Measurements from ENCODE around the gene SLC1A5.
"Not testable (repeated sequence)": the region's sequence is repeated elsewhere in the genome, so short reads cannot be mapped to it uniquely, and the experiment has no call there.

SLC1A5 gene

GRCh38 chr19:46788262-46788967 is at the start of gene SLC1A5:
Gene SLC1A5 (minus strand): TSS chr19:46788594. CDS start chr19:46787965, 629 bp downstream.
- peak within 1 kb of the TSS; percentile 96 for H3K4me3 ChIP-seq (ENCODE audit: low read depth, low read length)

GRCh38 chr19:46838160-46838559 is 49.8 kb upstream of the SLC1A5 start:
- no peak overlapping the region for H3K4me3 ChIP-seq (ENCODE audit: low read depth, low read length)

GRCh38 chr19:46834984-46835383 is 46.6 kb upstream of the SLC1A5 start:
- no peak overlapping the region for H3K4me3 ChIP-seq (ENCODE audit: low read depth, low read length)

- H3K4me3 ChIP-seq (ENCODE audit: low read depth, low read length) = no peak overlapping the region
Measured at GRCh38 chr19:46834121-46834520, 45.7 kb upstream of the SLC1A5 start.

- H3K4me3 ChIP-seq (ENCODE audit: low read depth, low read length) = no peak overlapping the region
Measured at GRCh38 chr19:46830864-46831263, 42.5 kb upstream of the SLC1A5 start.

GRCh38 chr19:46828484-46828883 is 40.1 kb upstream of the SLC1A5 start:
- no peak overlapping the region for H3K4me3 ChIP-seq (ENCODE audit: low read depth, low read length)

- no peak overlapping the region for H3K4me3 ChIP-seq (ENCODE audit: low read depth, low read length)
Measured at GRCh38 chr19:46825731-46826055, 37.3 kb upstream of the SLC1A5 start.

- H3K4me3 ChIP-seq (ENCODE audit: low read depth, low read length) = no peak overlapping the region
Measured at GRCh38 chr19:46824890-46825730, 36.7 kb upstream of the SLC1A5 start.

- no peak overlapping the region for H3K4me3 ChIP-seq (ENCODE audit: low read depth, low read length)
Measured at GRCh38 chr19:46823049-46823448, 34.7 kb upstream of the SLC1A5 start.

- not testable (repeated sequence) for H3K4me3 ChIP-seq (ENCODE audit: low read depth, low read length)
Measured at GRCh38 chr19:46822410-46822787, 34.0 kb upstream of the SLC1A5 start.

- no peak overlapping the region for H3K4me3 ChIP-seq (ENCODE audit: low read depth, low read length)
Measured at GRCh38 chr19:46821512-46822409, 33.4 kb upstream of the SLC1A5 start.

GRCh38 chr19:46818812-46819211 is 30.4 kb upstream of the SLC1A5 start:
- H3K4me3 ChIP-seq (ENCODE audit: low read depth, low read length) = no peak overlapping the region

GRCh38 chr19:46815833-46816627 is 27.6 kb upstream of the SLC1A5 start:
- H3K4me3 ChIP-seq (ENCODE audit: low read depth, low read length) = no peak overlapping the region

GRCh38 chr19:46813839-46814358 is 25.5 kb upstream of the SLC1A5 start:
- no peak overlapping the region for H3K4me3 ChIP-seq (ENCODE audit: low read depth, low read length)

GRCh38 chr19:46812977-46813838 is 24.8 kb upstream of the SLC1A5 start:
- H3K4me3 ChIP-seq (ENCODE audit: low read depth, low read length) = no peak overlapping the region

- H3K4me3 ChIP-seq (ENCODE audit: low read depth, low read length) = no peak overlapping the region
Measured at GRCh38 chr19:46809534-46810272, 21.3 kb upstream of the SLC1A5 start.

GRCh38 chr19:46806656-46807055 is 18.3 kb upstream of the SLC1A5 start:
- no peak overlapping the region for H3K4me3 ChIP-seq (ENCODE audit: low read depth, low read length)

- H3K4me3 ChIP-seq (ENCODE audit: low read depth, low read length) = not testable (repeated sequence)
Measured at GRCh38 chr19:46804432-46804831, 16.0 kb upstream of the SLC1A5 start.

- no peak overlapping the region for H3K4me3 ChIP-seq (ENCODE audit: low read depth, low read length)
Measured at GRCh38 chr19:46803555-46803954, 15.2 kb upstream of the SLC1A5 start.
